K562 (cell line): ENCODE results near the gene ARHGAP23. TPM values are rescaled to one million over a fixed set of nuclear protein-coding genes. Genes with fewer than 3 reads are reported as not detected.

Source experiments
- CTBP1 ChIP-seq: fragments of 450-650 bp; IDR thresholded peaks from 2 replicates; pipeline ENCODE4 v1.6.1; 2016; ENCODE audit warnings: borderline replicate concordance
- DDX20 ChIP-seq: fragments of 450-650 bp; IDR thresholded peaks from 2 replicates; pipeline ENCODE4 v1.6.1; 2016; ENCODE audit warnings: missing genetic modification characterization, low read depth, mild to moderate bottlenecking, missing compliant biosample characterization, moderate library complexity
- DIDO1 ChIP-seq: fragments of 450-650 bp; IDR thresholded peaks from 2 replicates; pipeline ENCODE4 v1.6.1; 2016; ENCODE audit warnings: low read depth, missing biosample characterization, missing genetic modification characterization
- EP300 ChIP-seq: IDR thresholded peaks from 2 replicates; pipeline ENCODE4 v1.6.1; 2012; ENCODE audit warnings: low read length, improper control_type of control experiment
- HLTF ChIP-seq: fragments of 450-650 bp; IDR thresholded peaks from 2 replicates; pipeline ENCODE4 v1.6.1; 2016
- HMGN3 ChIP-seq: IDR thresholded peaks from 2 replicates; pipeline ENCODE4 v1.6.1; 2011; ENCODE audit warnings: borderline replicate concordance, low read depth, mild to moderate bottlenecking, mixed read lengths, low read length; ENCODE audit not compliant: insufficient read length; ENCODE audit errors: extremely low read depth
- HSF4 ChIP-seq: fragments of 250-450 bp; sonication (Bioruptor Pico); IDR thresholded peaks from 2 replicates; pipeline ENCODE4 v2.1.2; 2022; ENCODE audit warnings: mild to moderate bottlenecking, moderate library complexity, borderline replicate concordance
- KDM2B ChIP-seq: fragments of 250-450 bp; sonication (Bioruptor Pico); IDR thresholded peaks from 2 replicates; pipeline ENCODE4 v1.8.0; 2021; ENCODE audit warnings: mild to moderate bottlenecking, moderate library complexity
- MAFF ChIP-seq: IDR thresholded peaks from 2 replicates; pipeline ENCODE4 v1.6.1; 2012; ENCODE audit warnings: low read length, improper control_type of control experiment
- NEUROD1 ChIP-seq: fragments of 150-350 bp; IDR thresholded peaks from 2 replicates; pipeline ENCODE4 v1.6.1; 2014; ENCODE audit warnings: borderline replicate concordance, low read length, low read depth; ENCODE audit not compliant: partially characterized antibody
- POLR2AphosphoS2 ChIP-seq: IDR thresholded peaks from 2 replicates; pipeline ENCODE4 v1.6.1; 2012; ENCODE audit warnings: low read length, improper control_type of control experiment
- PTTG1 ChIP-seq: fragments of 450-650 bp; IDR thresholded peaks from 2 replicates; pipeline ENCODE4 v1.6.1; 2016; ENCODE audit warnings: low read depth, mild to moderate bottlenecking, missing genetic modification characterization, missing compliant biosample characterization
- RBFOX2 ChIP-seq: fragments of 200-400 bp; formaldehyde crosslinking; IDR thresholded peaks from 2 replicates; pipeline ENCODE4 v1.6.1; 2017; ENCODE audit warnings: low read depth, mild to moderate bottlenecking, low read length, moderate library complexity
- RCOR1 ChIP-seq, 2 experiments: IDR thresholded peaks; 2 replicates each; pipeline ENCODE4 v1.6.1; 2012; ENCODE audit warnings: low read depth in 2 of 2, low read length in 2 of 2, borderline replicate concordance in 1 of 2, improper control_type of control experiment in 1 of 2
- TAL1 ChIP-seq: fragments of 450-650 bp; IDR thresholded peaks from 2 replicates; pipeline ENCODE4 v1.6.1; 2016; ENCODE audit warnings: mild to moderate bottlenecking
- TRIM24 ChIP-seq, 2 experiments: fragments of 450-650 bp; IDR thresholded peaks; 2 replicates each; pipeline ENCODE4 v1.6.1; 2016
- ZC3H4 ChIP-seq: sonication (generic); formaldehyde crosslinking; IDR thresholded peaks from 2 replicates; pipeline ENCODE4 v1.9.0; 2021; ENCODE audit warnings: missing genetic modification reagents, borderline replicate concordance
- ZEB2 ChIP-seq: fragments of 450-650 bp; IDR thresholded peaks from 2 replicates; pipeline ENCODE4 v1.6.1; 2016
- ZNF175 ChIP-seq: fragments of 200-800 bp; sonication (Bioruptor generic); IDR thresholded peaks from 2 replicates; pipeline ENCODE4 v1.6.1; 2016; ENCODE audit warnings: low read depth, mild to moderate bottlenecking, missing genetic modification characterization, missing compliant biosample characterization
- ZNF584 ChIP-seq: fragments of 200-800 bp; sonication (Bioruptor generic); IDR thresholded peaks from 2 replicates; pipeline ENCODE4 v1.6.1; 2016; ENCODE audit warnings: low read depth, mild to moderate bottlenecking, missing genetic modification characterization, missing compliant biosample characterization
- ZNF699 ChIP-seq: fragments of 250-450 bp; sonication (Bioruptor Pico); IDR thresholded peaks from 2 replicates; pipeline ENCODE4 v1.8.0; 2021; ENCODE audit warnings: mild to moderate bottlenecking, moderate library complexity; ENCODE audit not compliant: insufficient replicate concordance
- ZNF766 ChIP-seq: fragments of 200-800 bp; sonication (Bioruptor generic); conservative IDR thresholded peaks from 2 replicates; pipeline ENCODE4 v1.6.1; 2016; ENCODE audit warnings: missing genetic modification characterization, missing compliant biosample characterization
- ZNF778 ChIP-seq: fragments of 450-650 bp; formaldehyde crosslinking; IDR thresholded peaks from 2 replicates; pipeline ENCODE4 v1.4.0; 2020; ENCODE audit warnings: mild to moderate bottlenecking, moderate library complexity
- polyA plus RNA-seq, 8 experiments: library from polyadenylated mRNA; depleted of rRNA in 4 of 8; stranded (reverse) in 5 of 8; unstranded in 3 of 8; fragments of >200 nt; fragmentation: Nextera tagmentation in 2 of 8; fragmentation: Illumina TruSeq in 1 of 8; extraction: Ambion mirVana in 2 of 8; extraction: Trizol in 1 of 8; gene quantifications; 2 replicates each; pipeline versions ENCODE4 v1.2.1 to v1.2.3, GENCODE V29; 2011 to 2014; ENCODE audit warnings: inconsistent platforms in 1 of 8, missing spikeins in 1 of 8
- total RNA-seq, 7 experiments: library from RNA; depleted of rRNA in 6 of 7; stranded (reverse); fragments of >200 nt in 6 of 7; fragmentation: Illumina TruSeq in 2 of 7; extraction: Trizol in 2 of 7; gene quantifications; 2 replicates each; pipeline versions ENCODE4 v1.2.1 to v1.2.3, GENCODE V29; 2011 to 2021; ENCODE audit warnings: low replicate concordance in 1 of 7
- TF ChIP-seq, protein P1 (sequence below): fragments of 250-450 bp; sonication (Bioruptor Pico); IDR thresholded peaks from 2 replicates; pipeline ENCODE4 v1.4.0; 2020; ENCODE audit warnings: mild to moderate bottlenecking
- TF ChIP-seq, protein P2 (sequence below): fragments of 200-800 bp; sonication (Bioruptor generic); IDR thresholded peaks from 2 replicates; pipeline ENCODE4 v1.6.1; 2017; ENCODE audit warnings: missing genetic modification characterization, missing compliant biosample characterization

ARHGAP23 gene
- total and polyA plus RNA-seq, 9 of the 15 experiments (the other 6 are each of a cell fraction or from before 2014, with no cell fraction given) = 0.01 to 2.7 (median 0.70) TPM

DNA sequence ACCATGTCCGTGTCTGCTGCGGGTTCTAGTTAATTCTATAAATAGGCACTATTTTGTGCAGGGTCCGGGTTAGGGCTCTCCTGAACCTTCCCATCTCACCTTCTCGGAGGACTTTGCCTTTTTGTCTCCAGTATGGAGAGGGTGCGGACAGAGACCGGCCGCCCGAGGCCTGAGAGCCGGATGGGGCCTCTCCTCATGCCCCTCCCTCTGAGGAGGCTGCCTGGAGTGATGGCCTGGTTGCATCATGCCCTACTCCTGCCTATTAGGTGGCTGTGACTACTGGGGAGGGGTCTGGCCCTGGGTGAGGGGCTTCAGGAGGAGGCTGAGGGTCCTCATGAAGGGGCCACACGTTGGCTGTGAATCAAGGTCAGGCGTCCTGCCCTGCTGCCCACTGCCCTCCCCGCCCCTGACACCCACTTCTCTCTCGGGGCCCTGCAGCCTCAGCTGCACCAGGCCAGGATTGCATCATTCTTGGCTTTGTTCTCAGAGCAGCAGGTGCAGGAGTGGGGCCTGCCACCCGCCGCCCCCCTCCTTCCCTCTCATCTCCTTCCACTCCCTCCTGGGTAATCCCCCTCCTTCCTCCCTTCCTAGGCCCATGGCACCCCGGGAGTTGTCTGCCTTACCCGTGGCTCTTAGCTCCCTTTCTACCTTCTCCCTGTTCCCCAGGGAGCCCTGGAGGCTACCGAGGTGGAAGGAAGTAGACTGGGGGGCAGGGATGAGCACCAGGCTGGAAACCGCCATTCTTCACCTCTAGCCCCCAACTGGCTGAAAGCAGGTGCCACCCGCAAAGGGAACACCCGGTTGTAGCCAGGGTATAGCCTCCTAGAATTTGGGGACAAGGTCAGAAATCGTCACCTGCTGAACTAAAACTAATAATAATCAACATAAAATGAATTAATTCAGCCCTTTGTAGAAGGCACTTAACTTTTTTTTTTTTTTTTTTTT lies 12.7 kb upstream of the ARHGAP23 start (continued):
- TF ChIP-seq HLTF (0 out of 2 replicates have a peak, but pooled peaks have one; percentile 52), CTBP1 (peak; percentile 89), ZNF766 (CRISPR knock-in tag) (0 out of 2 replicates have a peak, but pooled peaks have one; percentile 26), DIDO1 (tag) (no peak), HSF4 (no peak), ZNF699 (no peak), ZEB2 (peak; percentile 31; the same call in 1 of the 2 replicates), ZNF778 (CRISPR knock-in tag) (no peak), NEUROD1 (no peak), EP300 (peak; percentile 43; the same call in 1 of the 2 replicates), RBFOX2 (peak; percentile 88), RCOR1 (IDR thresholded peaks at IDR 0.05; ENCODE audit: borderline replicate concordance in 1 of 2, low read depth in 2 of 2, low read length in 2 of 2) (peak in 1 of 2 experiments; percentile 37; a peak in 1 of 4 replicates), ZNF175 (CRISPR knock-in tag) (peak; percentile 63), MAFF (no peak), TAL1 (no peak), KDM2B (CRISPR knock-in tag) (no peak), HMGN3 (no peak), DDX20 (tag) (0 out of 2 replicates have a peak, but pooled peaks have one; percentile 40), ZNF584 (CRISPR knock-in tag) (peak; percentile 94), PTTG1 (no peak), TRIM24 (IDR thresholded peaks at IDR 0.05) (peak; percentile 81 to 85; a peak in 2 of 4 replicates), POLR2AphosphoS2 (no peak), ZC3H4 (CRISPR knock-in tag) (no peak)
- TF ChIP-seq, protein P1, sequence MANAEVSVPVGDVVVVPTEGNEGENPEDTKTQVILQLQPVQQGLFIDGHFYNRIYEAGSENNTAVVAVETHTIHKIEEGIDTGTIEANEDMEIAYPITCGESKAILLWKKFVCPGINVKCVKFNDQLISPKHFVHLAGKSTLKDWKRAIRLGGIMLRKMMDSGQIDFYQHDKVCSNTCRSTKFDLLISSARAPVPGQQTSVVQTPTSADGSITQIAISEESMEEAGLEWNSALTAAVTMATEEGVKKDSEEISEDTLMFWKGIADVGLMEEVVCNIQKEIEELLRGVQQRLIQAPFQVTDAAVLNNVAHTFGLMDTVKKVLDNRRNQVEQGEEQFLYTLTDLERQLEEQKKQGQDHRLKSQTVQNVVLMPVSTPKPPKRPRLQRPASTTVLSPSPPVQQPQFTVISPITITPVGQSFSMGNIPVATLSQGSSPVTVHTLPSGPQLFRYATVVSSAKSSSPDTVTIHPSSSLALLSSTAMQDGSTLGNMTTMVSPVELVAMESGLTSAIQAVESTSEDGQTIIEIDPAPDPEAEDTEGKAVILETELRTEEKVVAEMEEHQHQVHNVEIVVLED = no peak
- TF ChIP-seq, protein P2, sequence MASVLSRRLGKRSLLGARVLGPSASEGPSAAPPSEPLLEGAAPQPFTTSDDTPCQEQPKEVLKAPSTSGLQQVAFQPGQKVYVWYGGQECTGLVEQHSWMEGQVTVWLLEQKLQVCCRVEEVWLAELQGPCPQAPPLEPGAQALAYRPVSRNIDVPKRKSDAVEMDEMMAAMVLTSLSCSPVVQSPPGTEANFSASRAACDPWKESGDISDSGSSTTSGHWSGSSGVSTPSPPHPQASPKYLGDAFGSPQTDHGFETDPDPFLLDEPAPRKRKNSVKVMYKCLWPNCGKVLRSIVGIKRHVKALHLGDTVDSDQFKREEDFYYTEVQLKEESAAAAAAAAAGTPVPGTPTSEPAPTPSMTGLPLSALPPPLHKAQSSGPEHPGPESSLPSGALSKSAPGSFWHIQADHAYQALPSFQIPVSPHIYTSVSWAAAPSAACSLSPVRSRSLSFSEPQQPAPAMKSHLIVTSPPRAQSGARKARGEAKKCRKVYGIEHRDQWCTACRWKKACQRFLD = peak; percentile 73; the same call in 1 of the 2 replicates
